Measurements from ENCODE around the gene SLC8A3.

GRCh38 chr14:69997849-69998248 lies 190.9 kb downstream of the SLC8A3 start:
- TF ChIP-seq CTCF (IDR thresholded peaks at IDR 0.05) (no peak), POLR2AphosphoS5 (IDR thresholded peaks at IDR 0.05; ENCODE audit: low read depth, low read length) (no peak)
